Urinary bladder (tissue), 4 donors: ENCODE measurements around the gene HMGXB3. TPM values are rescaled to one million over a fixed set of nuclear protein-coding genes. Genes with fewer than 3 reads are reported as not detected.
"Not testable (repeated sequence)": the region's sequence is repeated elsewhere in the genome, so short reads cannot be mapped to it uniquely, and the experiment has no call there.

Experiments used
- DNase-seq: peaks from one replicate; pipeline ENCODE4 v3.0.0-alpha.2; 2015; ENCODE audit errors: extremely low spot score
- H3K27ac ChIP-seq: one replicate; pipeline ENCODE4 v1.5.1; 2013; ENCODE audit warnings: low read depth, mild to moderate bottlenecking, moderate library complexity
- H3K36me3 ChIP-seq: one replicate; pipeline ENCODE4 v1.6.1; 2013; ENCODE audit warnings: mild to moderate bottlenecking, moderate library complexity; ENCODE audit not compliant: insufficient read depth
- H3K4me1 ChIP-seq: one replicate; pipeline ENCODE4 v1.6.1; 2013; ENCODE audit warnings: mild to moderate bottlenecking, moderate library complexity; ENCODE audit not compliant: insufficient read depth
- H3K4me3 ChIP-seq: one replicate; pipeline ENCODE4 v1.5.1; 2013; ENCODE audit warnings: low read depth, low read length
- WGBS: extraction: QIAGEN DNeasy Blood & Tissue Kit; methylation state at CpG from one replicate; pipeline ENCODE4 v1.1.7; 2013; 5-methylcytosine and 5-hydroxymethylcytosine counted together
- polyA plus RNA-seq: library from polyadenylated mRNA; stranded (reverse); fragments of 200-250 nt; gene quantifications from one replicate; pipeline ENCODE4 v1.2.3, GENCODE V29; 2013
- total RNA-seq: library from RNA; depleted of rRNA; stranded (reverse); fragments of >200 nt; gene quantifications from one replicate; pipeline ENCODE4 v1.2.3, GENCODE V29; 2014
- donor health status: healthy with polysubstance abuse.
- donor health status: healthy.

The HMGXB3 gene
- total and polyA plus RNA-seq, 2 donors, result 16.3 to 24.3 TPM

GRCh38 chr5:150017226-150018005 is 16.9 kb downstream of the HMGXB3 start:
- WGBS, result 48% methylated on average over 6 of the region's 6 CpGs

GRCh38 chr5:150020249-150020648 is 19.7 kb downstream of the HMGXB3 start:
- WGBS, result 95% methylated on average over 1 of the region's 1 CpG
- H3K27ac ChIP-seq, result no peak overlapping the region
- no peaks in the 10 kb centered on the region for H3K4me1 ChIP-seq
- DNase-seq, result no peak
- no peak overlapping the region for H3K4me3 ChIP-seq
- H3K36me3 ChIP-seq, result no peaks in the 10 kb centered on the region

More at GRCh38 chr5:150017226-150018005, 16.9 kb downstream of the HMGXB3 start:
- Histone ChIP-seq H3K27ac (no peak overlapping the region), H3K4me3 (no peak overlapping the region), H3K36me3 (peaks cover 4% of the 10 kb centered on the region), H3K4me1 (no peaks in the 10 kb centered on the region)
- DNase-seq, result no peak

- 82% methylated on average over 13 of the region's 13 CpGs for whole genome bisulfite sequencing
- DNase-seq, result no peak
- no peak overlapping the region for H3K4me3 ChIP-seq
- H3K36me3 ChIP-seq, result no peaks in the 10 kb centered on the region
- no peaks in the 10 kb centered on the region for H3K4me1 ChIP-seq
- no peak overlapping the region for H3K27ac ChIP-seq
These were observed 21.1 kb downstream of the HMGXB3 start for GRCh38 chr5:150021491-150022157.

- Histone ChIP-seq H3K27ac (no peak overlapping the region), H3K4me3 (no peak overlapping the region), H3K36me3 (no peaks in the 10 kb centered on the region), H3K4me1 (no peaks in the 10 kb centered on the region)
- no peak for DNase-seq
- 79% methylated on average over 1 of the region's 1 CpG for whole genome bisulfite sequencing
These were observed 21.6 kb downstream of the HMGXB3 start for GRCh38 chr5:150022158-150022531.

- Histone ChIP-seq H3K36me3 (no peaks in the 10 kb centered on the region), H3K4me3 (no peak overlapping the region), H3K4me1 (no peaks in the 10 kb centered on the region), H3K27ac (no peak overlapping the region)
- no peak for DNase-seq
- 90% methylated on average over 2 of the region's 2 CpGs for WGBS
These were observed 22.1 kb downstream of the HMGXB3 start for GRCh38 chr5:150022681-150023080.

- Histone ChIP-seq H3K4me3 (no peak overlapping the region), H3K4me1 (no peaks in the 10 kb centered on the region), H3K27ac (no peak overlapping the region), H3K36me3 (no peaks in the 10 kb centered on the region)
- DNase-seq, result no peak
- 86% methylated on average over 1 of the region's 1 CpG for WGBS
These were observed 22.6 kb downstream of the HMGXB3 start for GRCh38 chr5:150023136-150023535.

GRCh38 chr5:150024346-150024984 is 23.9 kb downstream of the HMGXB3 start:
- WGBS, result 68% methylated on average over 9 of the region's 9 CpGs
- Histone ChIP-seq H3K27ac (no peak overlapping the region), H3K4me1 (no peaks in the 10 kb centered on the region), H3K4me3 (no peak overlapping the region), H3K36me3 (no peaks in the 10 kb centered on the region)
- no peak for DNase-seq

- Histone ChIP-seq H3K4me1 (no peaks in the 10 kb centered on the region), H3K36me3 (peaks cover 5% of the 10 kb centered on the region), H3K27ac (no peak overlapping the region), H3K4me3 (no peak overlapping the region)
- no peak for DNase-seq
- 91% methylated on average over 4 of the region's 4 CpGs for WGBS
These were observed 26.2 kb downstream of the HMGXB3 start for GRCh38 chr5:150026682-150027172.

- DNase-seq, H3K27ac ChIP-seq, H3K4me3 ChIP-seq, H3K4me1 ChIP-seq, H3K36me3 ChIP-seq: not testable (repeated sequence)
- WGBS, result 73% methylated on average over 1 of the region's 1 CpG
These were observed 27.5 kb downstream of the HMGXB3 start for GRCh38 chr5:150028047-150028446.

- DNase-seq, result no peak
- no peak overlapping the region for H3K4me3 ChIP-seq
- no peaks in the 10 kb centered on the region for H3K4me1 ChIP-seq
- H3K36me3 ChIP-seq, result peaks cover 6% of the 10 kb centered on the region
- H3K27ac ChIP-seq, result no peak overlapping the region
- 97% methylated on average over 4 of the region's 4 CpGs for WGBS
These were observed 32.8 kb downstream of the HMGXB3 start for GRCh38 chr5:150033334-150033733.

- no peak overlapping the region for H3K4me3 ChIP-seq
- H3K36me3 ChIP-seq, result peaks cover 6% of the 10 kb centered on the region
- no peak overlapping the region for H3K27ac ChIP-seq
- DNase-seq, result no peak
- H3K4me1 ChIP-seq, result no peaks in the 10 kb centered on the region
- WGBS, result 66% methylated on average over 4 of the region's 4 CpGs
These were observed 34.1 kb downstream of the HMGXB3 start for GRCh38 chr5:150034662-150035061.

- Histone ChIP-seq H3K4me3 (no peak overlapping the region), H3K27ac (no peak overlapping the region), H3K4me1 (no peaks in the 10 kb centered on the region), H3K36me3 (peaks cover 6% of the 10 kb centered on the region)
- WGBS, result 80% methylated on average over 7 of the region's 7 CpGs
- no peak for DNase-seq
These were observed 34.8 kb downstream of the HMGXB3 start for GRCh38 chr5:150035139-150035895.

- no peak for DNase-seq
- no peaks in the 10 kb centered on the region for H3K4me1 ChIP-seq
- no peak overlapping the region for H3K27ac ChIP-seq
- H3K4me3 ChIP-seq, result no peak overlapping the region
- peaks cover 2% of the 10 kb centered on the region for H3K36me3 ChIP-seq
- 69% methylated on average over 9 of the region's 9 CpGs for WGBS
These were observed 36.0 kb downstream of the HMGXB3 start for GRCh38 chr5:150036513-150036912.
